NCI-H82 treated with DMSO at 0.1 percent for 48 hours (cell line): ENCODE data around the gene RAD50.
"Not testable (repeated sequence)": the region's sequence is repeated elsewhere in the genome, so short reads cannot be mapped to it uniquely, and the experiment has no call there.

Experiments used
- DNase-seq: peaks from one replicate; lab custom pipeline; 2025; ENCODE audit not compliant: unreplicated experiment; lab: John Stamatoyannopoulos, UW

Gene RAD50

GRCh38 chr5:132691755-132692631 is 135.2 kb downstream of the RAD50 start:
- not testable (repeated sequence) for DNase-seq

DNA sequence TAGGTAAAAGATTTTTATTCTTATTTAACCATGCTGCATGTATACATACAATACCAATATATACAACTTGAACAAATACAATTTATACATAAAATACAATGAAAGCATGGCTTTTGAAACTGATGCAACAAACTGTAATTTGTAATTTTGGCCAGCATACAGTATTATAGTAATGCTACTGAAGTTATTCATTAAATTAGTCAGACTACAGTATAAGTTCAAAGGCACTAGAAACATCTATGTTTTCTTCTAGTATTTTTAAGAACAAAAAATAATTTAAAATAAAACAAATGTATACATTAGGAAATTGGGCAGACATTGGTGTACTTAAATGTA is 135.8 kb downstream of the RAD50 start:
- DNase-seq, result no peak
